Effector memory CD4-positive, alpha-beta T cell (primary cell): ENCODE data around the gene UBR4.

Experiments used
- DNase-seq, 3 donors: peaks; one replicate each; pipeline ENCODE4 v3.0.0-alpha.2; 2020
- H3K27ac ChIP-seq: 2 replicates; pipeline ENCODE4 v1.7.0; 2013; ENCODE audit warnings: mild to moderate bottlenecking, low read length, moderate library complexity; ENCODE audit not compliant: insufficient read depth, poor library complexity, severe bottlenecking
- H3K27me3 ChIP-seq: replicated peaks from 2 replicates; pipeline ENCODE4 v1.7.0; 2013; ENCODE audit warnings: mild to moderate bottlenecking, low read length; ENCODE audit not compliant: insufficient read depth, control insufficient read depth, poor library complexity, severe bottlenecking
- H3K36me3 ChIP-seq: 2 replicates; pipeline ENCODE4 v1.7.0; 2013; ENCODE audit warnings: mild to moderate bottlenecking, low read length, moderate library complexity; ENCODE audit not compliant: control insufficient read depth, insufficient read depth
- H3K4me1 ChIP-seq: 2 replicates; pipeline ENCODE4 v1.7.0; 2013; ENCODE audit warnings: low read length, mild to moderate bottlenecking; ENCODE audit not compliant: control insufficient read depth, insufficient read depth, poor library complexity, severe bottlenecking
- H3K4me3 ChIP-seq: 2 replicates; pipeline ENCODE4 v1.7.0; 2013; ENCODE audit warnings: low read length, low read depth, mild to moderate bottlenecking; ENCODE audit not compliant: insufficient read depth, poor library complexity, severe bottlenecking
- H3K9me3 ChIP-seq: 2 replicates; pipeline ENCODE4 v1.7.0; 2013; ENCODE audit warnings: mild to moderate bottlenecking, low read length, moderate library complexity; ENCODE audit not compliant: control insufficient read depth

Gene UBR4

DNA sequence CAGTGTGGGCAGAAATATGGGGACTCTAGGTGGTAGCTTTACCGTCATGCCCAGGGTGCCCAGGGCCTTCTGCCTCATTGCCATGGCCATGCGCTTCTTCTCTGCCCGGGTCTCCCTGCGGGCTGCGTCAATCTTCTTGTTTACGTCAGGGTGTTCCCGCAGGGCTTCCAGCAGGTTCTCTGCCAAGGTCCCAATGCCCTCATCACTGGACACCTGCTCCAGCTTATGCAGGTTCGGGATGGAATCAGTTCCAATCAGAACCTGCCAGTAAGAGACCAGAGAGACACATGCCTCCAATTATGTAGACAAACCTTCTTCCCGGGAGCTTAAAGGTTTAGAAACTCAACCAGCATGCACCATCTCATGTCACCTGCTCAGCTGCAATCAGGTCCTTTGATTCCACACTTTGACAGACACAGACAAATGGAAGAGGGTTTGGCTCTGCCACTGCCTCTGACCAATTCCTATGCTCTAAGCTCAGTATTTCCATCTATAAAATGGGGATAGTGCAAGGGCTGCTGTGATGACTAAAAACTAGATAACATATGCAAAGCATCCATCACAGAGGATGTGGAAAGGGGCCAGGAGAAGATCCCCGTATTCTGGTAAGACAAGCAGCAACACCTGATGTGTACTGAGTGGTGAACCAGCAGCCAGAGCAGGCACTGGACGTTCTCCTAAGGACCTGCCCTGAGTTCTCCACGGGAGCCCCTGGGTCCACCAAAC, 121.2 kb downstream of the UBR4 start:
- H3K27ac ChIP-seq: no peak overlapping the region
- no peaks in the 10 kb centered on the region for H3K9me3 ChIP-seq
- DNase-seq: no peak
- peaks cover 94% of the 10 kb centered on the region for H3K36me3 ChIP-seq
- no peaks in the 10 kb centered on the region for H3K4me1 ChIP-seq
- no peak overlapping the region for H3K4me3 ChIP-seq
- no peaks in the 10 kb centered on the region for H3K27me3 ChIP-seq

DNA sequence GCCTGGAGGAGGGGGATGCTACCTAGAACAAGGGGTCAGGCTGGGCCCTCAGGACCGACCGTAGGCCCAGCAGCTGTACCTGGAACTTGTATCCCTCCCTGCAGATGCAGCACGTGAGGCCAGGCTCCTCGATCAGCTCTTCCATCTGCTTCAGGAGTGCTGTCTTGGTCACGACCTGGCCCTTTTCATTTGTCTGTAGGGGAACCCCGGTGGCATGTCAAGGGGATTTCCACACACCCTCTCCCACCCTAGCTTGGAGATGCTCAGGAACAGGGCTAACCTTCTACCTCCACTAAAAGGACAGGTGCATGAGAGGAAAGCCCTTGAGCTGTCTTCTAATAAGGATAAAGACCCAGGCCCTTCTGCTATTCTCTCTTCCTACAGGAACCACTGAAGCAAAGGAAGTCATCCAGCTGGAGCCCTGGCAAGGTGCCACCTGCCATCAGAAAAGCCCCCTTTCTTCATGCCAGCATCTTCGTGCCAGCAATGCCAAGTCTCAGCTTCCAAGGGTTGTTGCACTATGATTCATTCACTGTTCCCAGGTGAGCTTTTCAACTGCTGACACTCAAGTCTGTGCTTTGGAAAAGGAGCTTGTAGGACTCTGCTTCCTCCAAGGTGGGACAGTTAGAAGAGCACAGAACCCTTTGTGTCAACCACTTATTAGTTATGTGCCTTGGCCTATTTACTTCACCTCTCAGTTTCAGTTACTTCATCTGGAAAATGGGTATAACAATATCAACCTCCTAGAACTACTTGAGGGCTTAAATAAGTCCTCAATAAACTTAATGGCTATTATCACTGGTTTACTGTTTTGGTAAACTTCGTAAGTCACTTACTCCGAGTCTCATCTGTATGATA, 122.1 kb downstream of the UBR4 start:
- Histone ChIP-seq H3K27me3 (no peaks in the 10 kb centered on the region), H3K27ac (no peak overlapping the region), H3K9me3 (no peaks in the 10 kb centered on the region), H3K36me3 (peaks cover 94% of the 10 kb centered on the region), H3K4me1 (no peaks in the 10 kb centered on the region), H3K4me3 (no peak overlapping the region)
- DNase-seq: no peak

DNA sequence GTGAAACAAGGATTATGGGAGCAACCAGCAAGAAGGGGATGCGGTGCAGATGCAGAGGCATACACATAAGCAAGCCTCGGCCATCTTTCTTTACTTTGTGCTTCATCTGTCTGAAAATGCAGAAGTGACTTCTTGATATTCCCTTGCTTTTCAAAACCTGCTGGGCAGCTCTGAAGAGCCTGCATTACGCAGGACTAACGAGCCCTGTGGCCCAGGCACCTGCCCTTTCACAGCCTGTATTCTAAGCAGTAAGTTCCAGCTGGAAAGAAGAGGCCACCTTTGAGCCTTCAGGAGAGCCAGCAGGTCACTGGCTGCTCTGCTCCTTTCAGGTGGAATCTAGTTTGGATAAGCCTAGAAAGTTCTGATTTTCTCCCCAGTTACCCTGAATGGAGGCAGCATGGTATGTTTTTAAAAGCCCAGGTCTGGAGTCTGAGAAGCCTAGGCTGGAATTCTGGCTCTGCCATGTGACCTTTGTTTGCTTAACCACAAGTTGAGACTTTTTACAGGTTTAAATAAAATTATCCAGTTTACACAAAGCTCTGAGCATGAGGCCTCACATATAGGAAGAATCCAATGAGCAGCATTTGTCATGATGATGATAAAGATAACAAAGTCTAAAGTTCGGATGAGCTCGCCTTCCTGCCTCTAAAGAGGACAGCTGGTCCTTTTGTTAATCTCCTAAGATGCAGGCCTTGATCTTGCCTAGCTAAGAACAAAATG, 122.9 kb downstream of the UBR4 start:
- H3K4me1 ChIP-seq: no peaks in the 10 kb centered on the region
- H3K27ac ChIP-seq: no peak overlapping the region
- no peaks in the 10 kb centered on the region for H3K9me3 ChIP-seq
- no peaks in the 10 kb centered on the region for H3K27me3 ChIP-seq
- H3K4me3 ChIP-seq: no peak overlapping the region
- no peak for DNase-seq
- H3K36me3 ChIP-seq: peaks cover 94% of the 10 kb centered on the region

DNA sequence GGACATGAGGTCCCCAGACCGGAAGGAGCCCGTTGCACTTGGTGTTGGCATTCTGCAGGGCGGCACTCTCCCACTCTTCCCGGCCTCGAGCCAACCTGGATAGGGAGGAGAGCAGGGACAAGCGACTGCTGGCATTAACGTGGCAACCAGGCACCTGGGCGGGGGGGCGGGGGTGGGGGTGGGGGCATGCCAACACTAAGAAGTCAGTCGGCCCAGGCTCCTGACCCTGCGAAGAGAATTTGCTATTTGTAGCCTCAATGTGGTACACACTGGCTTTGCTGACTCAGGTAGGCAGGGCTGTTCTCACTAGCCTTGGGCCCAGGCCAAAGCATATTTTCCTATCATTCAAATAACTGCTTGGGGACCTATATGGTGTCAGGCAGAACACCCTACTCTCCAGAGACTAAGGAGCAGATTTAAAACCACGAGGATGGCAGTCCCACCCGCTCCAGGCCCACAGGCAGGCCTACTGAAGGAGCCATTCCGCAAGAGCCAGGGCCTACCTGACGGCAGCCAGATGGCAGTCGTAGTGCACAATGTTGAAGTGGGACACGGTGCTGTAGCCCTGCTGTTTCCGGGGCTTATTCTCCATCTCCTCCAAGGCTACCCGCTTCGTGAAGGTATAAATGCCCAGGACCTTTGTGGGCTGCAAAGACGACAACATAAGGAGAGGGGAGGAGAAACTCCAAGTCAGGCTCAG, 123.7 kb downstream of the UBR4 start:
- Histone ChIP-seq H3K36me3 (peaks cover 95% of the 10 kb centered on the region), H3K4me1 (no peaks in the 10 kb centered on the region), H3K27ac (no peak overlapping the region), H3K4me3 (no peak overlapping the region), H3K27me3 (no peaks in the 10 kb centered on the region), H3K9me3 (no peaks in the 10 kb centered on the region)
- DNase-seq: no peak

DNA sequence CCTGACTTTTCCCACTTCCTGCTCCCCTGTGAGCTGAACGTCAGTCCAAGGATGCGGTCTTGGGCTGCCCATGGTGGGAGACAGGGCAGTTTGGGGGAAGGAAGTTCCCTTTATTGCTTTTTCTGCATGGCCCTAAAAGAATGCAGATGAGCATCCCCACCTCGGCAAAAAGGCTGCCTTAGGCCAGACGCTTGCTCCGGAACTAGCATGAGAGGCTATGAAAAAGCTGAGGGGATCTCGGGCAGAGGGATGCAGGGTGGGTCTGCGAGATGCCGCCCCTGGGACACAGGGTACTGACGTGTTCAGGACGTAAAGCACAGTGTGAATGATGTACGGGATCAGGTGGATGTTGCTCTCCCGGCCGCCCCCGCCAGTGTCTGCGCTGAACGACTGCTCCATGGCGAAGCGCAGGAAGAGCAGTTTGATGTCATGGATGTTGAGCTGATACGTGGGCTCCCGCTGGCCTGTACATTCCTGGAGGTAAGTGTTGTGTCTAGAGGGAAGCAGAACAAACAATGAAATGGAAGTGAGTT, 125.8 kb downstream of the UBR4 start:
- Histone ChIP-seq H3K4me3 (no peak overlapping the region), H3K27me3 (no peaks in the 10 kb centered on the region), H3K9me3 (no peaks in the 10 kb centered on the region), H3K4me1 (no peaks in the 10 kb centered on the region), H3K27ac (no peak overlapping the region), H3K36me3 (peaks cover 97% of the 10 kb centered on the region)
- no peak for DNase-seq

DNA sequence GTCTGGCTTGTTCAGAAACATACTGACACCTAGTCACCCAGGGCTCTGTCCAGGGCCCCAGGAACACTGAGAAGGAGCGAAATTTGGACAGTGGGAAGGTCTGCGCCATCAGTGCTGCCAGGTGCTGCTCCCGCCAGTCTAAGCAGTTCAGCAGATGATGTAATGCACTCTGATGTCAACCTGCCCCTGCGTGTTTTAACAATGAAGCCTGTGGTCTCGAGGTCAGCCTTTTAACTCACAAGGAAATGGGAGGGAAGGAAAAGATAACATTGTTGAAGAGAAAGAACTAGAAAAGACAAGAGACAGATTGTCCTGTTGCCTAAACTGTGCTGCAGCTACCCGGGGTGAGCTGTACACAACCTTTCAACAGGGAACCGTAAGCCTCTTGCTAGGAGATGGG, 127.0 kb downstream of the UBR4 start:
- H3K27me3 ChIP-seq: no peaks in the 10 kb centered on the region
- no peak overlapping the region for H3K27ac ChIP-seq
- H3K9me3 ChIP-seq: no peaks in the 10 kb centered on the region
- H3K4me1 ChIP-seq: no peaks in the 10 kb centered on the region
- peaks cover 96% of the 10 kb centered on the region for H3K36me3 ChIP-seq
- DNase-seq: no peak
- H3K4me3 ChIP-seq: no peak overlapping the region

DNA sequence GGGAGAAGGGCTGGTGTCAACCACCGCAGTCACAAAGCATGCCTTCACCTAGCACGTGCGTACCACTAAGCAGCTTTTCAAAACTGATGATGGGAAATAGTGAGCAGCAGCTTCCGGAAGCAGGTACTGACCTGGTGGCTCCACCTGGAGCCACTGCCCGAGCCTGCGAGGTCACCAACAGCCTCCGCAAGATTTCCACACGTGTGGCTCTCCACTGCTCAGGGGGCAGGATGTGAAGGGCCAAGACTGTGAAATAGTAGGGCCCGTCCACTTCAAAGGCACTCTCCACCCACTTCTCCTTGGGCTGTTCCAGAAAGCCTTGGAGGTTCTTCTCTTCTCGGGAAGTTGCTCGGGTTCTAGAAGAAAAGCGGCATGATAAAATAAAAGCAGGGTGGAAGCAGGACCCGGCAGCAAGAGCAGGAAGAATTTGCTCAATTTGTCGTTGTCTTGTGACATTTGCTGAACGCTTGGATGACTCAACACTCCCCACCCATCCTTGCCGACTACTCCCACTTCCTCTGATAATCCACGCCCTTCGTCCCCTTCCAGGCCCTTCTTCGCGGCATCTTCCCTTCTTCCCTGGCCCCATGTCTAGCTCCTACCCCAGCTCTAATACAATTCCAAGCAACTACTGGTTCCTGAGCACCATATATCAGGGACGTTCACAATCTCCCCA, 128.7 kb downstream of the UBR4 start:
- Histone ChIP-seq H3K4me1 (no peaks in the 10 kb centered on the region), H3K27ac (no peak overlapping the region), H3K27me3 (no peaks in the 10 kb centered on the region), H3K4me3 (no peak overlapping the region), H3K9me3 (no peaks in the 10 kb centered on the region), H3K36me3 (peaks cover 93% of the 10 kb centered on the region)
- no peak for DNase-seq

DNA sequence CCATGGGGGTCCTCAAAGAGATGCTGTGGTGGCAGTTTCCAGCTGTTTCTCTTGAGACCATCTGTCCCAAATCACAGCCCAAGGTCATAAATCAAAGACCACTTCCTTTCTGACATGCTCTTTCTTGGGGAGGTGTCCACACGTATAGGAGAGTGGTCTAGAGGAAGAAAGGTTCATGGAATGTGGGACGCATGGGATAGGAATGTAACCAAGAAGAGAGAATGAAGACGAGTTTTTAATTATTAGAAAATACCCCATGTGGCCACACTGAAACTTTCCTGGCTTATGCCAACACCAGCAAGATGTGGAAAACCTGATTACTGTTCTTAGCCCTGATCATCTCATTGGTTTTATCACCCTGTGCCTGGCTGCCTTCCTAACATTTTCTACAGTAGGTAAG, 129.3 kb downstream of the UBR4 start:
- H3K4me3 ChIP-seq: no peak overlapping the region
- no peak for DNase-seq
- H3K4me1 ChIP-seq: no peaks in the 10 kb centered on the region
- peaks cover 96% of the 10 kb centered on the region for H3K36me3 ChIP-seq
- H3K27me3 ChIP-seq: no peaks in the 10 kb centered on the region
- no peaks in the 10 kb centered on the region for H3K9me3 ChIP-seq
- H3K27ac ChIP-seq: no peak overlapping the region
